SIG-M5 (cell line): ENCODE results near the gene PTPN23.

Experiments used
- DNase-seq: peaks from one replicate; lab custom pipeline; 2025; lab: John Stamatoyannopoulos, UW

Gene PTPN23

DNA sequence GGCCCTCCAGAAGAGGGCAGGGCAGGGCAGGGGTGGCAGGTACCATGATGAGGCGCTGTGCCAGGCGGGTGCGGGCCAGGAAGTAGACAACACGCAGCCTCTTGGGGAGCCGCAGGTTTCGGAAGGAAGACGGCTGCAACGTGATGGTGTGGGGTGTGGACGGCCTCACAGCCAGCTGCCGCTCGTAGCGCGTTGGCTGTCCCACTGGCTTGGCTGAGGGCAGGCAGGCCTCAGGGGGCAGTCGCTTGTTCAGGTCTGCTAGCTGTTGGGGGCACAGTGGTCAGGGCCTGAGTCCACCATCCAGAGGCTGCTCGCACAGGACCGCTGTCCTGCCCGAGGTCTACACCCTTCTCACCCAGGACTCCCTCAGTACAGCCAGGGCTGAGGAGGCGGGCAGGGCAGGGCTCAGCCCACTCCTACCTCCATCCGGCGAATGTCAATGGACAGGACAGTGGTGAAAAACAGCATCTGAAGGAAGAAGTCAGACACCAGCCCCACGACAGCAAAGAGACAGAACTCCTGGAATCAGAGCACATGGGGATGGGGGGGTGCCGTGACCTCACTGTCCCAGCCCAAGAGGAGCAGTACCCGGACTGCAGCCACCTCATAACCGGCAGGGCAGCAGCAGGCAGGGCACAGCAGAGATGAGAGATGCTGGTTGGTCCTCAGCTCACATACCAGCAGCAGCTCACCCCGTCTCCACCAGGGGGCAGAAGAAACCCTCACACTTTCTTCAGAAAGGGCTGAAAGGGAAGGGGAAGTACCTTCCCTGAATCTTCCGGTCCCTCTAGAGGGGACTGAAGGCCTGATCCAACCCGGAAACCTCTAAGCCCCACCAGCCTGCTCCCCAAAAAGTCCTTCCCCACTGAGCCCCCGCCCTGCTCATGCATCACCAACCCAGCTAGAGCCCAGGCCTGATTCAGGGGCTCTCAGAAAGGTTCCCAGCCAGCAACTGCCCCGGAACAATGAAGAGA, 40.0 kb downstream of the PTPN23 start:
- peak; percentile 54 for DNase-seq

DNA sequence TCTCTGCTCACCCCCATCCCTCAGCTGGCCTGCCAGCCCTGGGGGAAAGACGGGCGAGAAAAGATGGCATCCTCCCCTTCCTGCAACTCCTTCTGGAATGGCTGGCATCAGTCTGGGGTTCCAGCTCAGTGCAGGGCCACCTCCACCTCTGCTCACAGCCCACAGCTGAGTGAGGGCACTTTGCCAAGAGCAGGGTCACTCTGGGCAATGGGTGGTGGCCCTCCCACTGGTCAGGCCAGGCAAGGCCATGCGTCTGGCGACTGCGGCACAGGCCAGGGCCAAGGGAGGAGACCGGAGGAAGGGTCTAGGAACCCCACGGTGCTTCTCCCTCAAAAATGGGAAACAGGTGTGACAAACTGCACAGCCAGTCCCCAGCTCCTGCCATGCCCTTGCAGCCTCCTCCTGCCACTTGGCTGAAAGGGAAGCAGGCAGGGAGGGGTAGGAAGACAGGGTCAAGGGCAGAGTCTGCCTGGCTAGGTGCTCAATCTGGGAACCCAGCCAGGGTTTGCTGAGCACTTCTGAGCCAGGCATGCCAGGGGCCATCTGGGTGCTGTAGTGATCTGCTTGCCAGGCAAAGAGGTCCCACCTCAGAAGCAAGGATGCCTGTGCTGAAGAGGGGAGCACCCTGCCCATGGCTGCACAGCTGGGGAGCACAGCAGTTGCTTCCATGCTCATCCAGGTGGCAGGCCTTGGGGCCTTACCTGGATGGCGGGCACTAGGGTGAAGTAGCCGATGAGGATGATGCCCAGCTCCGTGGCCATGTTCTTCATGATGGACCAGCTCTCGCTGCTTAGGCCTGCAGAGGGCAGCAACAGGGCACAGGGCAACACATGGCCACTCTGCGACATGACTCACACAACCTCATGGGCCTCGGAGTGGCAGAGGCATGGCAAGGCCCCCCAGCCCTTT, 41.2 kb downstream of the PTPN23 start:
- no peak for DNase-seq

DNA sequence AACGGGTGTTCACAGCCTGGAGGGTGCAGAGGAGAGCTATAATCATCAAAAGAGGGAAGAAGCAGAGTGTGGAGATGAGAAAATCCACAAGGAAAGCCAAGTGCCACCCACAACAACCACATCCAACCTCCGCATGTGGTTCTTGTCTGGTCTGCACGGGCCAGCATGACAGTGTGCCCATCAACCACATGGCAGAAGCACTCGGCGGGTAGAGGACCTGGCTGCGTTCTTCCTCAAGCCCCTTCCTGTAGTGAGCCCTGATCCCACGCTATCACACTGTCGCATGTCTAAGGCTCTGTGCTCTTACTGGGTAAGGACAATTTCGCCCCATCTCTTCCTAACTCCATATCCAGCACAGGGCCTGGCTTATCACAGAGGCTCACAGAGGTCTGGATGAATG, 41.9 kb downstream of the PTPN23 start:
- DNase-seq = no peak

DNA sequence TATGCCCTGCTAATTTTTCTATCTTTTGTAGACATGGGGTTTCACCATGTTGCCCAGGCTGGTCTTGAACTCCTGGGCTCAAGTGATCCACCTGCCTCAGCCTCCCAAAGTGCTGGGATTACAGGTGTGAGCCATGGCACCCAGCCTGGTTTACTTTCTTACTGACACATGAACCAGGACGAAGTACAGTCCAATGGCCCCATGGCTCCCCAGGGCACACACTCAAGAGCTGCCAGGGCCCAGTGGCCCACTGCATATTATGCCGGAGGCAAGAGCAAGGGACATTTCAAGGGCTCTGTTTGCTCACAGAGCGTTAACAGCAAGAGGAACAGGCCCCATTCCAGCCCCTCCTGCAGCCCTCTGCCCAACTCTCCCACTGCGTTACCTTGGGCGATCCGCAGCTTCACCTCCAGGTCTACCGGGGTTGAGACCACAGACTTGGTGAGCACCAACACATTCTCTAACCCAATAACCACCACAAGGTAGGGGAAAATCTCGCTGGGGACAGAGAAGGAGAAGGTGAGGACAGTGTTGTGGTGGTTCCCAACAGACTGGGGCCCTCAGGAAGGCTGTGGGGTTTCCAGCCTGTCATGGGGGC, 42.8 kb downstream of the PTPN23 start:
- no peak for DNase-seq

DNA sequence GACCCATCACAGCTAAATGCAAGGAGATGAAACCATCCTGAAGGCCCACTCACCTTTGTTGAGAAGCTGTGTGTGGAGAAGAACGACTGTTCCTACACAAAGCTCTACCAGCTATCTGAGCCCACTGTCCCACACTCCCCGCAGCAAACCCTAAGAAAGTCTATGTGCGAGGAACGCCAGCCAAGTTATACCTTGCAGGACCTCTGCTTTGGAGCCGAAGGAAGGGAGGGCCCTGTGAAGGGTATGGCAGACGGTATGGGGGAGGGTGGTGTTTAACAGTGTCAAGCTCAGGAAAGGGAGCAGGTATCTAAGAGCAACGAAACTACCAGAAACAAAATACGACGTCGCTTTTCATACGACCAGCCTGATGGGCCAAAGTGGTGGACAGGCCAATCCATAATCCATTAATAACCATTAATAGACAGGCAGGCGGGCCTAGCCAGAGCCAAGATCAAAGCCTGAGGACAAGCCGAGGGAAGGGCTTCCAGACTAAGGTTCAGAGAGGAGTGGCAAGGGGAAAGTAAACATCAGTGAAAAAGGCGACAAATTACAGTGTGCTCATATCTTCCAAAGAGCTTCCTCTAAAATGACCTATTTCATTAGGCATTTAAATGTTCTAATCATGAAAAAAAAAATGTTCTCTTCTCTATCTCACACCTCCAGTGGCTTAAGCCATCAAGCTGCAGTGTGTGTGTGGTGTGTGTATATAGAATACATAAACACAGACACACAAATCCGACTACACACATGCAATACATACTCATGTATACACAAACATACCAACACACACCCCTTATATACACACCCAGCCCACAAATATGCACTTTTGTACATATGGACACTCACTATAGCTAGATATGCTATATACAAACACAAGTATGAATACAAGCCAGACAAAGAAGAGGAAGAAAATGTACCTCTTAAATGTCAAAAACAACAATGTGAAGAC, 43.9 kb downstream of the PTPN23 start:
- DNase-seq = no peak

DNA sequence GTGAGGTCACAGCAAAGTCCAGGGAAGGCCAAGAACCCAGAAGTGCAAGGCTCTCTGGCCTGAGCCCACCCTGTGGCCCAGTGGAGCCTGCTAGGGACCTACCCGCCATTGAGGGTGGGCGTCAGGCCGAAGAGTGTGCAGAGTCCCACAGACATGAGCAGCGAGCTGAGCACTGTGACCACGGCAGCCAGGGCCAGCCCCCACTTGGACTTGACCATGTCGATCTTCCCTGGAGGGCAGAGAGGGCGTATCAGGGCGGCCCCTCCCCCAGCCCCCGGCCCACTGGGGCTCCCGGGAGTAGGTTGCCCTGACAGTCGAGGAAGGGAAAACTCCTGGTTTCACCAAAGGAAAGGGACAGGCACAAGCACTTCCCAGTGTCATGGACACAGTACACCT, 44.6 kb downstream of the PTPN23 start:
- no peak for DNase-seq

DNA sequence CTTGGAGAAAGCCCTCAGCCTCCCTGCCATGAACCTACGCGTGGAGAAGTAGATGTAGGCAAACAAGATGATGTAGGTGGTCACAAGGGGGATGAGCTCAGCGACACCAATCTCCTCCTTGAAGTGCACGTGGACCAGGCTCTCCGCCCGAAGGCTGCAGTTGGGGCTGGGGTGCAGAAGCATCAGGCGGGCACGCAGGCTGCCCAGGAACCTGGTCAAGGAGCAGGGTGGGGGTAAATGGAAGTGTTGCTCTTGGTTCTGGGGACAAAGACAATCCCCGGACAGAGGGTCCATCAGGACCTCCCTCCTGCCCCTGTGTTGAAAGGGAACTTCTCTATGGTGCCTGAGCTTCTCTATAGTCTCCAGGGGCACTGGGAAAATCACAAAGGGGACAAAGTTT, 45.1 kb downstream of the PTPN23 start:
- DNase-seq = no peak

DNA sequence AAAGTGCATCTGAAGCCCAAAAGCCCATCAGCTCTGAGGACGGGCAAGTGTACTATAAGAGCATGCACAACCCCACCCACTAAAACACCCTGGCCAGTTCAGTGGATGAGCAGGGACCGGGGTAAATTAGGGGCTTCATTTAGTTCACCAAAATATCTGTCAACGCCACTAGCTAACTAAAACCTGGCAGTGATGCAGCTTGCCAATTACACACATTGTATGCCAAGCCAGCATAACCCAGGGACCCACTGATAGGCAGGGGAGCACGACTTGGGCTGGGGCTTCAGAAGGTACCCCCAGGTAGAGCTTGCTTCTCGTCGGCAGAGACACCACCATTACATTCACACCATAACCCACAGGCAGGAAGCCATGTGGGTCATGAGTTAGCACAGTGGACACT, 47.0 kb downstream of the PTPN23 start:
- DNase-seq = no peak

DNA sequence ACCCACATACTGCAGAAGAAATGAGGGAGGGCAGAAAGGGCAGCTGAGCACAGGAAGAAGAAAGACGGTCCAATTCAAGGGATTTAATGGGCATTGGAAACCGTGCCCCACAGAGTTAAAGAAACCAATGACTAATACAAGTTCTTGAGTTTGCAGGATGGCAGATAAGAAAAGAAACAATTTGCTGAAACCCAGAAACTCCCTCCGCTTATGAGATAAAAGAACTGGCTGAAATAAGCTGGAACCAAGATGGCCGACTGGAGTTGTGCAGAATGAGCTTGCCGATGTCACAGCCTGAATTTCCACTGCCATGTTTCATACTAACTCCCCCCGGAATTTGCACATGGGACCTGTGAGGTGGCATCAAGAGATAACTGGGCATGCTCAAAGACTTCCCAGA, 47.8 kb downstream of the PTPN23 start:
- DNase-seq = no peak

DNA sequence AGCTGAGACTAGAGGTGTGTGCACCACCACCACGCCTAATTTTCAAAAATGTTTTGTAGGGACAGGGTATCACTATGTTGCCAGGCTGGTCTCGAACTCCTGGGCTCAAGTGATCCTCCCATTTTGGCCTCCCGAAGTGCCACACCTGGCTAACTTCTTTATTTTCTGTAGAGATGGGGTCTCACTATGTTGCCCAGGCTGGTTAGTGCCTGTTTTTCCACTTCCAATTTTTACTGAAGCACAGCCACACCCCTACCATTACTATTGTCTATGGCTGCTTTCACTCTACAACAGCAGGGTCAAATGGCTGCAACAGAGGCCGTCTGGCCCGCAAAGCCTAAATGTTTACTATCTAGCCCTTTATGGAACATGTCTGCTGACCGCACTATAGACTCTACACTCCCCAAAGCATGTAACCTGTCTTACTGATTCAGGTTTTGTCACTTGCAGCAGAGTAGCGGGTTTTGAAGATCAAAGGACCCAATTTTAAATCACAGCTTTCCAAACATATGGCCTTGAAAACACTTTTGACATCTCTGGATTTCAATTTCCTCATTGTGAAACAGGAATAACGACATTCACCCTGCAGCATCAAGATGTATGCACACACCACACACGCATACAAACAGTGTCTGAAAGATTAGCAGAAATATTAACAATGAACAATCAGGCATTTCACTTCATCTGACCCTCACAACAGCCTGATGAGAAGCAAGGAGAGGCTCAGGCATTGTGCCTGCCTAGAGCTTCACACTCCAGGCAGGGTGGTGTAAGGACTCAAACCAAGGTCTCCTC, 48.9 kb downstream of the PTPN23 start:
- DNase-seq = no peak

DNA sequence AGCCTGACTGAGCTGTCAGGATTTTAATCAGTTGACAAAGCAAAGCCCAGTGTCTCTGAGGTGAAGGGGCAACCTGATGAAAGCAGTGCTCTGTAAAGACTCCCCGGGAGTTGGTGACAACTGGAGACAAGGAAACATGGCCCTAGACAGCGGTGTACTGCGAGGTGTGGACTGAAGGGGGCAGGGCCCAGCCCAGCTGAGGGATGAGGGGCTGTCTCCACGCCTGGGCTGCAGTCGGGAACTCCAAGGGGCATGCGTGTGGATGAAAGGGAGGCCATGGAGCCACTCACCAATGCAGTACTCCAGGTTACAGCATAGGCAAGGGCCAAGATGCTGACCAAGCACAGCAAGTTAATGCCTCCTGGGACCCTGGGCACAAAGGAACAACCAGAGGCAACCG, 49.8 kb downstream of the PTPN23 start:
- DNase-seq = no peak

DNA sequence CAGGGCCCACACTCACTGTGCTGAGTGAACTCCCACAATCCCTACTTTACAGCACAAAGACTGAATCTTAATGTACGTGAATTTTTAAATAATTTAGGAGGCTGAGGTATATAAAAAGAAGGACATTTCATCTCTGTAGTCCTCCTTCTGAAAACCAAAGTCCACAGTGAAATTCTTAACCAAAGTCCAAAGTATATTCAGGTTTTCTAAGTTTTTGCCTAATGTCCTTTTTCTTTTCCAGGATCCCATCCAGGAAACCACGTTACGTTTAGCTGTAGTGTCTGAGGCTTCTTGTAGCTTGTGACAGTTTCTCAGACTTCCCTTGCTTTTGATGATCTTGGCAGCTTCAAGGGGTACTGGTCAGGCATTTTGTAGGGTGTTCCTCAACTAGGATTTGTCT, 50.4 kb downstream of the PTPN23 start:
- no peak for DNase-seq

DNA sequence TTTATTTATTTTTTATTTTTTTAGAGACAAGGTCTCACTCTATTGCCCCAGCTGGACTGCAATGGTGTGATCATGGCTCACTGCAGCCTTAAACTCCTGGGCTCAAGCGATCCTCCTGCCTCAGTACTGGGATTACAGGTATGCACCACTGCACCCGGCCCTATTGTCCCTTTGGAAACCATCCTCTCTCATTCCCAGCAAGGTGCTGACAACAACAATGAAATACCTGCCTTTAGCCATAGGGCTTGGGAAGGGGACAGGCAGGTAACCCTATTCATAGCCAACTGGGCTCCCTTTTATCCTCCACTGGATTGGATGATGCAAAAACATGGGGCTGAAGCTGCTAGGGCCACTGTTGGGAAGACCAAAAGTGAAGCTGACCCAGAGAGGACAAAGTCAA, 51.9 kb downstream of the PTPN23 start:
- no peak for DNase-seq

DNA sequence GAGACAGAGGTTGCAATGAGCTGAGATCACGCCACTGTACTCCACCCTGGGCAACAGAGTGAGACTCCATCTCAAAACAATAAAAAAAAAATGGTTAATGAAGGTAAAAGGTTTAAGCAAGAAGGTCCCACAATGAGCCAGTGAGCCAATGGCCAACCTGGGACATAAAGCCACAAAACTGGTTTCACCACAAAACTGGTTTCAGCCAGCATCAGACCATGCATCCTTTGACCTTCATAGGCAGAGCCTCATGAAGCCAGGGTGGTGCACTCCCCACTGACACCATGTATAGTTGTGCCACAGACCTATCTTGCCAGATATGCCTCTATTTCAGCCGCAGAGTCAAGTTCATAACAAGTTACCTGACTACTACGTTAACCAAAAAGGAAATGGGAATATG, 53.0 kb downstream of the PTPN23 start:
- no peak for DNase-seq

DNA sequence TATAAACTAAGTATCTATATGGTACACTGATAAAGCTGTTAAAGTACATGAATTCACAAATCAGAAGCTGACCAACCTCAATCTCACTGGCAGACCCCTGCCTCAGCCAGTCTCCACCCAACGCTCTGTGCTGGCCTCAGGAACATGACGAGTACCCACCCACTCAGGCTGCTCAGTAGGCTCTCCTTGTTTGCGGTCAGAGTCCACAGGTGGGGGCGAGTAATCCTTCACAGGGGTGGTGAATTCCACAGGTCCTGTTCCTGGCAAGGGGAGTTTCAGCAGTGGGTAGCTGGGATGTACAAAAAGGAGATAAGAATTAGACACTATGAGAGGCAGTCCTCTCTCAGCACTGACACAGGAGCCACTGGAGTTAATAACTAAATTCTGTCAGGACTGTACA, 54.0 kb downstream of the PTPN23 start:
- DNase-seq = no peak

DNA sequence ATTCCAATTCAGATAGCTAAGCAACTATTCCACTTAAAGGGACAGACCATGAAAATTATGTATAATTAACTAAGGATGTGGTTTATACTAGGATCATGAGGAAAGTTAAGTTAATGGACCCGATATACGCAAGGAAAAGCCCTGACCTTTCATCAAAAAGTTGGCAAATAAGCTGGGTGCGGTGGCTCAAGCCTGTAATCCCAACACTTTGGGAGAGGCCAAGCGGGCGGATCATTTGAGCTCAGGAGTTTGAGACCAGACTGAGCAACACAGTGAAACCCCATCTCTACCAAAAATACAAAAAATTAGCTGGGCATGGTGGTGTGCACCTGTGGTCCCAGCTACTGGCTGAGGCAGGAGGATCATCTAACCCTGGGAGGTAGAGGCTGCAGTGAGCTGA, 55.4 kb downstream of the PTPN23 start:
- no peak for DNase-seq

DNA sequence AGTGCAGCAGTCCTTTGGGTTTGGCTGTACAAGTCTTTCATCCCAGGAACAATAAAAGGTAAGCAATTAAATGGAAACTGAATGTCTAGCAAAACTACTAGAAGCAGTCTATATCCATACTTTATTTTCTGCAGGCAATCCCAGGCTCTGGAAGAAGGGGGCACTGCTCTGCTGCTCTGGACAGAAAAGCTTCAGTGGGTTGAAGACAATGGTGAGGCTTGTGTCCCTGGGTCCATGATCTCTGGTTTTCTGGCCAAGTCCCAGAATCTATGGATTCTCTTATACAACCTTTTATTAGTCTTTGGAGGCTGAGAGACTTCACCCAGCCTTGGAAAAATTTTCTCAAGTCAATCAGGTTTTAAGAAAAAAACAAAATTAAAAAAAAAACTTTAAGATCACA, 59.3 kb downstream of the PTPN23 start:
- no peak for DNase-seq

DNA sequence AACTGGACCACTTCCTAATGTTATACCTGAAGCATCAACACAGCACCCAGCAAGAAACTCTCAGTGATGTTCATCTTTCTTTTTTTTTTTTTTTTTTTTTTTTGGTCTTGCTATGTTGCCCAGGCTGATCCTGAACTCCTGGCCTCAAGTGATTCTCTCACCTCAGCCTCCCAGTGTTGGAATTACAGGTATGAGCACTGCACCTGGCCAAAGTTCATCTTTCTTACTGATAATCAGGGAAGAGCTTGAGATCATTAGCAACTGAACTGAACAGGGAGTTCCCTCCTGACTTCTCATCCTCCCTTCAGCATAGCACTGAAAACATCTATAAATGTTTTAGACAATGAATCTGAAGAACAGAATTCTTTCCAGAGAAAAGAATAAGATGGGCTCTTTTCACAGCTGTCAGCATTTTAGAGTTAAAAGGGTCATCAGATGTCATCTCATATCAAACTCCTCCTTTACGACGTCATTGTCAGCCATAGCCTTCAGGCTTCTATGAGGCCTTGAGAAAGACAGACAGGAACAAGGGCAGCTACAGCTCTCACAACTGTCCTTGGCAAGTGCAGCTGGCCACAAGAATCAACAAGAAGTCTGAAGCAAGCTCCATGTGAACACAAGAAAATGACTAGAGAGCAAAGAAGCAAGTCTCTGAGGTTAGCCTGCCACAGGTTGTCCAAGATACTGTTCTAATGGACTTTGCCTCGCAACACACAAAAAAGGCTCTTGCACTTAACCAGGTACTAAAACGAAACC, 61.2 kb downstream of the PTPN23 start:
- no peak for DNase-seq

DNA sequence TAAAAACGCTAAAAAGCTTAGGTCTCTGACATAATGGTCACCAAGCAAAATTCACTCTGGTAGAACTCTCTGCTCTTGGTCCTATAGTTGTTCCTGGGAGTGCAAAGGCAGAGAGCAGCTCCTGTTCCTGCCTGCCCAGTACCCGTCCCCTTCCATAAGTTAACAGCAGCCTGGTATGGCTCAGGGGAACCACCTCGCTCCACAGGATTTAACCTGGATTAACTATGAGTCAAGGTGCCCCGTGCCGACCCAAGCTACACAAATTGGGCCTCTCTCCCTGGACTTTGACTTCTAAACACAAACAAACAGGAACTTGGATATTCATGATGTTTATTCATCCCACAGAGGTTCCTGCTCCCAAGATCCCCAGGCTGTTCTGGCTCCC, 62.8 kb downstream of the PTPN23 start:
- no peak for DNase-seq

DNA sequence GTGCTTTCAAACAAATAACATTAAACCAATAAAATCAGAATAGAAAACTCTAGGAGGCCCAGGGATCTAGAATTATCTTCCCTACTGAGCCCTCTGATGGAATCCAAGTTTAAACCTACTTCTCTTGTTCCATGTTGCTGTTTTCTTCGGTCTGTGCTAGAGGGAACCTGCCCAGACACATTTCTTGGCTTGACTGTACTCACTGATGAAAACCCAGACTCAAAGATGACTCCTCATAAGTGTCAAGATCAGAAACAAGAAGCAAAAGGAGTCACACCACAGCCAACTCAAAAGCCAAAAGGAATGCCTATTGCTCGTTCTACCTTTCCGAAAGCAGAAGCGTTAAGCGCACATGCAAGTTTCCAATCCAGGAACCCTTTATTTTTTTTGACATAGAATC, 63.3 kb downstream of the PTPN23 start:
- DNase-seq = no peak
